KBM-7 (cell line): ENCODE results near the gene CMIP.
"Not testable (repeated sequence)": the region's sequence is repeated elsewhere in the genome, so short reads cannot be mapped to it uniquely, and the experiment has no call there.

Experiments used
- DNase-seq: peaks from one replicate; pipeline ENCODE4 v3.0.0-alpha.2; 2015
- in situ Hi-C: fragments of 300-500 bp; cut with MboI; formaldehyde crosslinking; loops from 2 replicates; pipeline ENCODE4 v1.14.3; 2020; ENCODE audit warnings: low sequenced_read_pairs, low pct_unique_long_range_greater_than_20kb, mixed read lengths

CMIP gene

GRCh38 chr16:81719993-81720392 is 275.4 kb downstream of the CMIP start:
- in situ Hi-C loops: loop anchor here (25.0 kb wide), 1 partner anchor 333 kb away; no protein-coding TSS in a partner anchor

GRCh38 chr16:81720973-81721906 is 276.6 kb downstream of the CMIP start:
- peak; percentile 62 for DNase-seq
- in situ Hi-C loops: loop anchor here (25.0 kb wide), 1 partner anchor 334 kb away; no protein-coding TSS in a partner anchor

More at GRCh38 chr16:81719993-81720392, 275.4 kb downstream of the CMIP start:
- no peak for DNase-seq

GRCh38 chr16:81723098-81723723 is 278.6 kb downstream of the CMIP start:
- in situ Hi-C loops: loop anchor here (25.0 kb wide), 1 partner anchor 336 kb away; no protein-coding TSS in a partner anchor
- DNase-seq: peak; percentile 86

- DNase-seq: no peak
- in situ Hi-C loops: no loop called here
Measured at GRCh38 chr16:81728435-81728834, 283.8 kb downstream of the CMIP start.

- DNase-seq: no peak
- in situ Hi-C loops: no loop called here
Measured at GRCh38 chr16:81729451-81729850, 284.8 kb downstream of the CMIP start.

- DNase-seq: peak; percentile 71
- in situ Hi-C loops: no loop called here
Measured at GRCh38 chr16:81730090-81731051, 285.8 kb downstream of the CMIP start.

GRCh38 chr16:81731649-81732048 is 287.0 kb downstream of the CMIP start:
- in situ Hi-C loops: no loop called here
- no peak for DNase-seq

GRCh38 chr16:81732699-81733098 is 288.1 kb downstream of the CMIP start:
- in situ Hi-C loops: no loop called here
- DNase-seq: no peak

- DNase-seq: no peak
- in situ Hi-C loops: no loop called here
Measured at GRCh38 chr16:81733295-81733694, 288.7 kb downstream of the CMIP start.

GRCh38 chr16:81734632-81735434 is 290.2 kb downstream of the CMIP start:
- in situ Hi-C loops: no loop called here

GRCh38 chr16:81737885-81738536 is 293.4 kb downstream of the CMIP start:
- peak; percentile 92 for DNase-seq
- in situ Hi-C loops: no loop called here

More at GRCh38 chr16:81734632-81735434, 290.2 kb downstream of the CMIP start:
- no peak for DNase-seq

- in situ Hi-C loops: no loop called here
- peak; percentile 97 for DNase-seq
Measured at GRCh38 chr16:81738783-81739496, 294.3 kb downstream of the CMIP start.

- in situ Hi-C loops: no loop called here
Measured at GRCh38 chr16:81739503-81739902, 294.9 kb downstream of the CMIP start.

GRCh38 chr16:81740169-81740568 is 295.6 kb downstream of the CMIP start:
- DNase-seq: no peak
- in situ Hi-C loops: no loop called here

More at GRCh38 chr16:81739503-81739902, 294.9 kb downstream of the CMIP start:
- no peak for DNase-seq

- DNase-seq, in situ Hi-C loops: not testable (repeated sequence)
Measured at GRCh38 chr16:81741430-81741770, 296.8 kb downstream of the CMIP start.

- in situ Hi-C loops: no loop called here
- DNase-seq: no peak
Measured at GRCh38 chr16:81744385-81744784, 299.8 kb downstream of the CMIP start.

- in situ Hi-C loops: no loop called here
- no peak for DNase-seq
Measured at GRCh38 chr16:81744911-81745310, 300.3 kb downstream of the CMIP start.
